Endodermal cell (in vitro differentiated cells): ENCODE results near the gene TDRKH. TPM values are rescaled to one million over a fixed set of nuclear protein-coding genes. Genes with fewer than 3 reads are reported as not detected.

ENCODE experiments used
- DNase-seq: peaks from one replicate; pipeline ENCODE4 v3.0.0-alpha.2; 2017
- H3K27ac ChIP-seq: 2 replicates; pipeline ENCODE4 v1.5.1; 2013; ENCODE audit warnings: mild to moderate bottlenecking, low read depth, low read length, moderate library complexity
- H3K27me3 ChIP-seq: 2 replicates; pipeline ENCODE4 v1.6.1; 2013; ENCODE audit warnings: mild to moderate bottlenecking, low read length, moderate library complexity; ENCODE audit not compliant: insufficient read depth, control insufficient read depth, poor library complexity, severe bottlenecking
- H3K36me3 ChIP-seq: 2 replicates; pipeline ENCODE4 v1.7.0; 2013; ENCODE audit warnings: mild to moderate bottlenecking, low read length, moderate library complexity; ENCODE audit not compliant: control insufficient read depth, insufficient read depth
- H3K4me1 ChIP-seq: one replicate; pipeline ENCODE4 v1.7.0; 2013; ENCODE audit warnings: low read length; ENCODE audit not compliant: control insufficient read depth, insufficient read depth
- H3K4me3 ChIP-seq: 2 replicates; pipeline ENCODE4 v1.5.1; 2013; ENCODE audit warnings: mild to moderate bottlenecking, low read length, moderate library complexity
- H3K9ac ChIP-seq: 2 replicates; pipeline ENCODE4 v1.6.1; 2013; ENCODE audit warnings: mild to moderate bottlenecking, low read length, moderate library complexity; ENCODE audit not compliant: poor library complexity, severe bottlenecking; ENCODE audit errors: extremely low read depth
- H3K9me3 ChIP-seq: 2 replicates; pipeline ENCODE4 v1.6.1; 2013; ENCODE audit warnings: mild to moderate bottlenecking, low read length, moderate library complexity; ENCODE audit not compliant: control insufficient read depth
- H3K27ac Mint-ChIP-seq: 2 replicates; pipeline ENCODE4 v1.8.0; 2020; ENCODE audit warnings: mixed read lengths
- H3K27me3 Mint-ChIP-seq: 2 replicates; pipeline ENCODE4 v1.8.0; 2021; ENCODE audit warnings: mild to moderate bottlenecking, mixed read lengths; ENCODE audit not compliant: insufficient read depth
- H3K36me3 Mint-ChIP-seq: 2 replicates; pipeline ENCODE4 v1.8.0; 2020; ENCODE audit warnings: low read depth, mixed read lengths
- H3K4me1 Mint-ChIP-seq: 2 replicates; pipeline ENCODE4 v1.8.0; 2020; ENCODE audit warnings: mixed read lengths
- H3K4me3 Mint-ChIP-seq: 2 replicates; pipeline ENCODE4 v1.8.0; 2020; ENCODE audit warnings: mild to moderate bottlenecking, moderate library complexity, mixed read lengths
- H3K9me3 Mint-ChIP-seq: 2 replicates; pipeline ENCODE4 v1.8.0; 2020; ENCODE audit warnings: mild to moderate bottlenecking, mixed read lengths
- CTCF ChIP-seq: fragments of 200-600 bp; sonication (generic); conservative IDR thresholded peaks from 2 replicates; pipeline ENCODE4 v1.5.0; 2021; ENCODE audit warnings: antibody characterized with exemption, mild to moderate bottlenecking
- WGBS, 2 experiments: methylation state at CpG; one replicate each; pipeline versions ENCODE4 v1.1.5 to v1.1.7; 2013; ENCODE audit warnings: missing lambda C conversion rate in 2 of 2, mixed read lengths in 1 of 2; ENCODE audit not compliant: insufficient coverage in 1 of 2, insufficient read length in 1 of 2; 5-methylcytosine and 5-hydroxymethylcytosine counted together
- total RNA-seq, 2 donors: library from RNA; stranded (reverse); fragmentation: NEBNext Ultra II Directional in 1 of 2; extraction: Animal tissue kit (Norgen Biotek cat#: 25700) in 1 of 2; gene quantifications; 2 replicates in 1 of 2; 3 replicates in 1 of 2; pipeline ENCODE4 v1.2.1, GENCODE V29; 2021

The TDRKH gene
- total RNA-seq, 2 donors from 2014 or later, result 14.9 to 15.0 TPM

GRCh38 chr1:151831256-151831591 is 40.9 kb upstream of the TDRKH start:
- no peaks in the 10 kb centered on the region for H3K9me3 ChIP-seq
- no peaks in the 10 kb centered on the region for H3K36me3 ChIP-seq
- no peaks in the 10 kb centered on the region for H3K4me1 ChIP-seq
- Mint-ChIP-seq H3K27me3 (no peaks in the 10 kb centered on the region), H3K36me3 (no peaks in the 10 kb centered on the region), H3K9me3 (no peaks in the 10 kb centered on the region), H3K27ac (no peak overlapping the region), H3K4me3 (no peak overlapping the region), H3K4me1 (peaks cover 20% of the 10 kb centered on the region)
- no peak for DNase-seq
- H3K27me3 ChIP-seq, result no peaks in the 10 kb centered on the region
- H3K4me3 ChIP-seq, result no peak overlapping the region
- no peak overlapping the region for H3K27ac ChIP-seq
- 90 to 96% methylated on average over 4 of the region's 4 CpGs for WGBS, 2 experiments
- no peak overlapping the region for H3K9ac ChIP-seq
- no peak for TF ChIP-seq CTCF

- no peaks in the 10 kb centered on the region for H3K27me3 Mint-ChIP-seq
- H3K4me3 Mint-ChIP-seq, result no peak overlapping the region
- TF ChIP-seq CTCF, result no peak
- no peaks in the 10 kb centered on the region for H3K27me3 ChIP-seq
- H3K27ac Mint-ChIP-seq, result no peak overlapping the region
- H3K4me3 ChIP-seq, result no peak overlapping the region
- H3K4me1 Mint-ChIP-seq, result peaks cover 20% of the 10 kb centered on the region
- no peaks in the 10 kb centered on the region for H3K9me3 Mint-ChIP-seq
- no peaks in the 10 kb centered on the region for H3K36me3 ChIP-seq
- no peaks in the 10 kb centered on the region for H3K4me1 ChIP-seq
- 64% methylated on average over 6 of the region's 6 CpGs; no CpG with 5 or more reads in 1 of the 2 experiments for WGBS, 2 experiments
- no peak for DNase-seq
- H3K9ac ChIP-seq, result no peak overlapping the region
- H3K36me3 Mint-ChIP-seq, result no peaks in the 10 kb centered on the region
- H3K27ac ChIP-seq, result no peak overlapping the region
- no peaks in the 10 kb centered on the region for H3K9me3 ChIP-seq
These were observed 39.8 kb upstream of the TDRKH start for GRCh38 chr1:151830055-151830454.

- peaks cover 20% of the 10 kb centered on the region for H3K4me1 Mint-ChIP-seq
- no peak overlapping the region for H3K4me3 Mint-ChIP-seq
- Histone ChIP-seq H3K4me1 (no peaks in the 10 kb centered on the region), H3K27me3 (no peaks in the 10 kb centered on the region), H3K27ac (peak overlapping the region; percentile 21), H3K9ac (no peak overlapping the region), H3K4me3 (no peak overlapping the region), H3K36me3 (no peaks in the 10 kb centered on the region), H3K9me3 (no peaks in the 10 kb centered on the region)
- no peak for TF ChIP-seq CTCF
- no peaks in the 10 kb centered on the region for H3K36me3 Mint-ChIP-seq
- no peaks in the 10 kb centered on the region for H3K9me3 Mint-ChIP-seq
- no peaks in the 10 kb centered on the region for H3K27me3 Mint-ChIP-seq
- H3K27ac Mint-ChIP-seq, result no peak overlapping the region
- DNase-seq, result no peak
- WGBS, 2 experiments, result 50 to 92% methylated on average over 2 to 4 of the region's 4 CpGs
These were observed 39.2 kb upstream of the TDRKH start for GRCh38 chr1:151829352-151830046.
